Measurements from ENCODE around the gene TMEM9. TPM values are rescaled to one million over a fixed set of nuclear protein-coding genes. Genes with fewer than 3 reads are reported as not detected.

TMEM9 gene
- polyA plus RNA-seq, 4 donors: 153 to 159 (median 156) TPM

- DNase-seq (ENCODE audit: low read depth in 4 of 4, low spot score in 2 of 4): no peak
These were observed 65.9 kb downstream of the TMEM9 start for GRCh38 chr1:201088395-201088794.

- no peak for DNase-seq (ENCODE audit: low read depth in 4 of 4, low spot score in 2 of 4)
These were observed 68.2 kb downstream of the TMEM9 start for GRCh38 chr1:201085902-201086735.

Other genes with a start within 250 kb of the TMEM9 start
- gene KIF21B, start 130.8 kb downstream of the TMEM9 start, polyA plus RNA-seq (ENCODE audit: insufficient read length in 4 of 4): 1 to 10 TPM; 1.7 to 3.2 (median 2.7) TPM
- gene CACNA1S, start 42.0 kb downstream of the TMEM9 start, polyA plus RNA-seq (ENCODE audit: insufficient read length in 4 of 4): under 1 TPM; 0.32 to 0.57 (median 0.46) TPM
- under 1 TPM in 3 of 4 donors, not detected in 1; 0.08 to 0.47 (median 0.21) TPM for gene ASCL5, start 27.3 kb downstream of the TMEM9 start, polyA plus RNA-seq (ENCODE audit: insufficient read length in 4 of 4)
- 1 to 10 TPM in 2 of 4 donors, under 1 TPM in 2; 0.34 to 1.3 (median 0.78) TPM for gene IGFN1, start 36.4 kb upstream of the TMEM9 start, polyA plus RNA-seq (ENCODE audit: insufficient read length in 4 of 4)
- gene PKP1, start 129.0 kb upstream of the TMEM9 start, polyA plus RNA-seq (ENCODE audit: insufficient read length in 4 of 4): under 1 TPM; 0.06 to 0.18 (median 0.10) TPM
- gene TNNT2, start 223.2 kb upstream of the TMEM9 start, polyA plus RNA-seq (ENCODE audit: insufficient read length in 4 of 4): 10 to 100 TPM; 49.6 to 73.0 (median 67.0) TPM
- 10 to 100 TPM; 28.0 to 38.1 (median 31.2) TPM for gene LAD1, start 244.8 kb upstream of the TMEM9 start, polyA plus RNA-seq (ENCODE audit: insufficient read length in 4 of 4)

Data from left renal cortex interstitium (tissue), 4 donors.